Activated naive CD4-positive, alpha-beta T cell treated with anti-CD3 and anti-CD28 coated beads, Interleukin-2, amount 50 U/mL, for 24 hours (primary cell): ENCODE data around the gene BATF3.

ENCODE experiments used
- H3K27ac Mint-ChIP-seq: one replicate; pipeline ENCODE4 v1.8.0; 2021; ENCODE audit warnings: mild to moderate bottlenecking, mixed read lengths
- H3K27me3 Mint-ChIP-seq: one replicate; pipeline ENCODE4 v1.8.0; 2021; ENCODE audit warnings: mixed read lengths
- H3K36me3 Mint-ChIP-seq: one replicate; pipeline ENCODE4 v1.8.0; 2021; ENCODE audit warnings: mixed read lengths
- H3K4me1 Mint-ChIP-seq: one replicate; pipeline ENCODE4 v1.8.0; 2021; ENCODE audit warnings: mixed read lengths
- H3K4me3 Mint-ChIP-seq: one replicate; pipeline ENCODE4 v1.8.0; 2021; ENCODE audit warnings: mild to moderate bottlenecking, mixed read lengths
- H3K9me3 Mint-ChIP-seq: one replicate; pipeline ENCODE4 v1.8.0; 2021; ENCODE audit warnings: mixed read lengths

Gene BATF3

GRCh38 chr1:212692774-212693644, 6.6 kb downstream of the BATF3 start:
- no peaks in the 10 kb centered on the region for H3K9me3 Mint-ChIP-seq
- no peak overlapping the region for H3K4me3 Mint-ChIP-seq
- H3K36me3 Mint-ChIP-seq: peaks cover 8% of the 10 kb centered on the region
- no peaks in the 10 kb centered on the region for H3K27me3 Mint-ChIP-seq
- H3K27ac Mint-ChIP-seq: no peak overlapping the region
- peaks cover 22% of the 10 kb centered on the region for H3K4me1 Mint-ChIP-seq

GRCh38 chr1:212691561-212692071, 8.0 kb downstream of the BATF3 start:
- Mint-ChIP-seq H3K4me1 (peaks cover 10% of the 10 kb centered on the region), H3K27me3 (no peaks in the 10 kb centered on the region), H3K36me3 (peaks cover 10% of the 10 kb centered on the region), H3K9me3 (no peaks in the 10 kb centered on the region), H3K4me3 (no peak overlapping the region), H3K27ac (no peak overlapping the region)

- Mint-ChIP-seq H3K4me3 (no peak overlapping the region), H3K9me3 (no peaks in the 10 kb centered on the region), H3K36me3 (peaks cover 7% of the 10 kb centered on the region), H3K27ac (no peak overlapping the region), H3K27me3 (peaks cover 1% of the 10 kb centered on the region), H3K4me1 (peaks cover 3% of the 10 kb centered on the region)
Observed at GRCh38 chr1:212690816-212691403, 8.7 kb downstream of the BATF3 start.

GRCh38 chr1:212689758-212690529, 9.7 kb downstream of the BATF3 start:
- Mint-ChIP-seq H3K4me3 (no peak overlapping the region), H3K4me1 (no peaks in the 10 kb centered on the region), H3K27ac (no peak overlapping the region), H3K36me3 (peaks cover 8% of the 10 kb centered on the region), H3K27me3 (peaks cover 1% of the 10 kb centered on the region), H3K9me3 (no peaks in the 10 kb centered on the region)

- peaks cover 8% of the 10 kb centered on the region for H3K36me3 Mint-ChIP-seq
- no peaks in the 10 kb centered on the region for H3K4me1 Mint-ChIP-seq
- H3K4me3 Mint-ChIP-seq: no peak overlapping the region
- peaks cover 1% of the 10 kb centered on the region for H3K27me3 Mint-ChIP-seq
- no peaks in the 10 kb centered on the region for H3K9me3 Mint-ChIP-seq
- H3K27ac Mint-ChIP-seq: no peak overlapping the region
Observed at GRCh38 chr1:212689196-212689725, 10.4 kb downstream of the BATF3 start.

GRCh38 chr1:212688341-212689047, 11.1 kb downstream of the BATF3 start:
- Mint-ChIP-seq H3K4me3 (no peak overlapping the region), H3K36me3 (peaks cover 8% of the 10 kb centered on the region), H3K9me3 (no peaks in the 10 kb centered on the region), H3K27ac (no peak overlapping the region), H3K4me1 (no peaks in the 10 kb centered on the region), H3K27me3 (peaks cover 1% of the 10 kb centered on the region)

- H3K9me3 Mint-ChIP-seq: no peaks in the 10 kb centered on the region
- no peak overlapping the region for H3K27ac Mint-ChIP-seq
- H3K36me3 Mint-ChIP-seq: peaks cover 8% of the 10 kb centered on the region
Observed at GRCh38 chr1:212687811-212688210, 11.8 kb downstream of the BATF3 start.

GRCh38 chr1:212686591-212686990, 13.0 kb downstream of the BATF3 start:
- Mint-ChIP-seq H3K9me3 (no peaks in the 10 kb centered on the region), H3K4me1 (peaks cover 5% of the 10 kb centered on the region), H3K27ac (no peak overlapping the region), H3K27me3 (peaks cover 1% of the 10 kb centered on the region), H3K4me3 (no peak overlapping the region), H3K36me3 (peaks cover 7% of the 10 kb centered on the region)

More at GRCh38 chr1:212687811-212688210, 11.8 kb downstream of the BATF3 start:
- Mint-ChIP-seq H3K4me1 (peaks cover 5% of the 10 kb centered on the region), H3K27me3 (peaks cover 1% of the 10 kb centered on the region), H3K4me3 (no peak overlapping the region)

- H3K27ac Mint-ChIP-seq: no peak overlapping the region
- no peak overlapping the region for H3K4me3 Mint-ChIP-seq
- H3K4me1 Mint-ChIP-seq: peaks cover 5% of the 10 kb centered on the region
- H3K36me3 Mint-ChIP-seq: peaks cover 7% of the 10 kb centered on the region
- H3K9me3 Mint-ChIP-seq: no peaks in the 10 kb centered on the region
- peaks cover 1% of the 10 kb centered on the region for H3K27me3 Mint-ChIP-seq
Observed at GRCh38 chr1:212686069-212686468, 13.6 kb downstream of the BATF3 start.

- Mint-ChIP-seq H3K27me3 (peaks cover 1% of the 10 kb centered on the region), H3K9me3 (no peaks in the 10 kb centered on the region), H3K36me3 (peaks cover 7% of the 10 kb centered on the region), H3K4me3 (no peak overlapping the region), H3K4me1 (peaks cover 5% of the 10 kb centered on the region), H3K27ac (no peak overlapping the region)
Observed at GRCh38 chr1:212685429-212685828, 14.2 kb downstream of the BATF3 start.

GRCh38 chr1:212684521-212685090, 15.0 kb downstream of the BATF3 start:
- Mint-ChIP-seq H3K36me3 (peaks cover 7% of the 10 kb centered on the region), H3K27ac (no peak overlapping the region), H3K9me3 (no peaks in the 10 kb centered on the region), H3K27me3 (peaks cover 1% of the 10 kb centered on the region), H3K4me1 (peaks cover 5% of the 10 kb centered on the region), H3K4me3 (no peak overlapping the region)

- Mint-ChIP-seq H3K9me3 (no peaks in the 10 kb centered on the region), H3K4me3 (no peak overlapping the region), H3K27me3 (peaks cover 1% of the 10 kb centered on the region), H3K4me1 (peaks cover 5% of the 10 kb centered on the region), H3K36me3 (peaks cover 7% of the 10 kb centered on the region), H3K27ac (no peak overlapping the region)
Observed at GRCh38 chr1:212684076-212684475, 15.6 kb downstream of the BATF3 start.

- Mint-ChIP-seq H3K4me1 (peaks cover 5% of the 10 kb centered on the region), H3K36me3 (peaks cover 7% of the 10 kb centered on the region), H3K4me3 (no peak overlapping the region), H3K9me3 (no peaks in the 10 kb centered on the region), H3K27me3 (peaks cover 1% of the 10 kb centered on the region), H3K27ac (peak overlapping the region; percentile 73)
Observed at GRCh38 chr1:212683357-212683722, 16.3 kb downstream of the BATF3 start.

- Mint-ChIP-seq H3K27ac (no peak overlapping the region), H3K27me3 (no peaks in the 10 kb centered on the region), H3K9me3 (no peaks in the 10 kb centered on the region), H3K36me3 (peaks cover 1% of the 10 kb centered on the region), H3K4me1 (peaks cover 5% of the 10 kb centered on the region), H3K4me3 (no peak overlapping the region)
Observed at GRCh38 chr1:212680680-212681389, 18.8 kb downstream of the BATF3 start.
